ENCODE results near the gene USP19.

Gene USP19

GRCh38 chr3:49122451-49122850 lies 1.8 kb upstream of the USP19 start:
- Mint-ChIP-seq H3K27me3 (ENCODE audit: low read depth) (no peaks in the 10 kb centered on the region), H3K4me1 (ENCODE audit: low read depth) (peaks cover 11% of the 10 kb centered on the region), H3K27ac (peak overlapping the region; percentile 82), H3K9me3 (no peaks in the 10 kb centered on the region), H3K4me3 (no peak overlapping the region), H3K36me3 (ENCODE audit: low read depth) (peaks cover 8% of the 10 kb centered on the region)

GRCh38 chr3:49122022-49122421 lies 1.4 kb upstream of the USP19 start:
- H3K9me3 Mint-ChIP-seq: no peaks in the 10 kb centered on the region
- H3K4me3 Mint-ChIP-seq: no peak overlapping the region
- H3K27ac Mint-ChIP-seq: peak overlapping the region; percentile 82
- peaks cover 11% of the 10 kb centered on the region for H3K4me1 Mint-ChIP-seq (ENCODE audit: low read depth)
- H3K27me3 Mint-ChIP-seq (ENCODE audit: low read depth): no peaks in the 10 kb centered on the region
- peaks cover 8% of the 10 kb centered on the region for H3K36me3 Mint-ChIP-seq (ENCODE audit: low read depth)

GRCh38 chr3:49121132-49121736 lies 611 bp upstream of the USP19 start:
- H3K27me3 Mint-ChIP-seq (ENCODE audit: low read depth): no peaks in the 10 kb centered on the region
- H3K27ac Mint-ChIP-seq: peak overlapping the region; percentile 82
- H3K4me3 Mint-ChIP-seq: peak overlapping the region; percentile 46
- H3K9me3 Mint-ChIP-seq: no peaks in the 10 kb centered on the region
- H3K36me3 Mint-ChIP-seq (ENCODE audit: low read depth): peaks cover 8% of the 10 kb centered on the region
- peaks cover 11% of the 10 kb centered on the region for H3K4me1 Mint-ChIP-seq (ENCODE audit: low read depth)

- Mint-ChIP-seq H3K27me3 (ENCODE audit: low read depth) (no peaks in the 10 kb centered on the region), H3K27ac (peak overlapping the region; percentile 91), H3K9me3 (no peaks in the 10 kb centered on the region), H3K4me3 (peak overlapping the region; percentile 92), H3K4me1 (ENCODE audit: low read depth) (peaks cover 11% of the 10 kb centered on the region), H3K36me3 (ENCODE audit: low read depth) (peaks cover 15% of the 10 kb centered on the region)
Measured at GRCh38 chr3:49120096-49120437, 556 bp downstream of the USP19 start.

GRCh38 chr3:49119439-49119838 lies 1.2 kb downstream of the USP19 start:
- no peaks in the 10 kb centered on the region for H3K9me3 Mint-ChIP-seq
- H3K36me3 Mint-ChIP-seq (ENCODE audit: low read depth): peaks cover 15% of the 10 kb centered on the region
- no peak overlapping the region for H3K27ac Mint-ChIP-seq
- H3K4me1 Mint-ChIP-seq (ENCODE audit: low read depth): peaks cover 11% of the 10 kb centered on the region
- H3K27me3 Mint-ChIP-seq (ENCODE audit: low read depth): no peaks in the 10 kb centered on the region
- peak overlapping the region; percentile 92 for H3K4me3 Mint-ChIP-seq

- Mint-ChIP-seq H3K9me3 (no peaks in the 10 kb centered on the region), H3K4me3 (peak overlapping the region; percentile 34), H3K27ac (no peak overlapping the region), H3K27me3 (ENCODE audit: low read depth) (no peaks in the 10 kb centered on the region), H3K36me3 (ENCODE audit: low read depth) (peaks cover 15% of the 10 kb centered on the region), H3K4me1 (ENCODE audit: low read depth) (peaks cover 11% of the 10 kb centered on the region)
Measured at GRCh38 chr3:49119036-49119435, 1.6 kb downstream of the USP19 start.

GRCh38 chr3:49112262-49112661 lies 8.4 kb downstream of the USP19 start:
- H3K36me3 Mint-ChIP-seq (ENCODE audit: low read depth): peaks cover 36% of the 10 kb centered on the region
- no peak overlapping the region for H3K27ac Mint-ChIP-seq
- H3K4me3 Mint-ChIP-seq: no peak overlapping the region
- H3K4me1 Mint-ChIP-seq (ENCODE audit: low read depth): no peaks in the 10 kb centered on the region
- H3K27me3 Mint-ChIP-seq (ENCODE audit: low read depth): no peaks in the 10 kb centered on the region
- H3K9me3 Mint-ChIP-seq: no peaks in the 10 kb centered on the region

- H3K36me3 Mint-ChIP-seq (ENCODE audit: low read depth): peaks cover 37% of the 10 kb centered on the region
- no peaks in the 10 kb centered on the region for H3K9me3 Mint-ChIP-seq
- H3K4me3 Mint-ChIP-seq: no peak overlapping the region
- H3K4me1 Mint-ChIP-seq (ENCODE audit: low read depth): no peaks in the 10 kb centered on the region
- no peak overlapping the region for H3K27ac Mint-ChIP-seq
- no peaks in the 10 kb centered on the region for H3K27me3 Mint-ChIP-seq (ENCODE audit: low read depth)
Measured at GRCh38 chr3:49111347-49111746, 9.3 kb downstream of the USP19 start.

GRCh38 chr3:49110780-49111179 lies 9.8 kb downstream of the USP19 start:
- no peak overlapping the region for H3K4me3 Mint-ChIP-seq
- H3K27me3 Mint-ChIP-seq (ENCODE audit: low read depth): no peaks in the 10 kb centered on the region
- H3K9me3 Mint-ChIP-seq: no peaks in the 10 kb centered on the region
- H3K4me1 Mint-ChIP-seq (ENCODE audit: low read depth): no peaks in the 10 kb centered on the region
- H3K27ac Mint-ChIP-seq: no peak overlapping the region
- H3K36me3 Mint-ChIP-seq (ENCODE audit: low read depth): peaks cover 37% of the 10 kb centered on the region

- H3K4me1 Mint-ChIP-seq (ENCODE audit: low read depth): peaks cover 10% of the 10 kb centered on the region
- H3K27ac Mint-ChIP-seq: no peak overlapping the region
- H3K27me3 Mint-ChIP-seq (ENCODE audit: low read depth): no peaks in the 10 kb centered on the region
- H3K9me3 Mint-ChIP-seq: no peaks in the 10 kb centered on the region
- H3K4me3 Mint-ChIP-seq: no peak overlapping the region
- H3K36me3 Mint-ChIP-seq (ENCODE audit: low read depth): peaks cover 33% of the 10 kb centered on the region
Measured at GRCh38 chr3:49108346-49108745, 12.3 kb downstream of the USP19 start.

- Mint-ChIP-seq H3K9me3 (no peaks in the 10 kb centered on the region), H3K4me3 (peak within 1 kb of the TSS; percentile 97)
Measured at GRCh38 chr3:49104427-49105291, 16.0 kb downstream of the USP19 start, which contains the start of gene QARS1. TSS of gene QARS1 (minus strand) at chr3:49104757. CDS start at chr3:49104733, 24 bp downstream.

GRCh38 chr3:49104052-49104426 lies 16.6 kb downstream of the USP19 start:
- H3K27me3 Mint-ChIP-seq (ENCODE audit: low read depth): no peaks in the 10 kb centered on the region
- peak overlapping the region; percentile 94 for H3K27ac Mint-ChIP-seq
- H3K36me3 Mint-ChIP-seq (ENCODE audit: low read depth): peaks cover 32% of the 10 kb centered on the region

More at GRCh38 chr3:49104427-49105291, 16.0 kb downstream of the USP19 start, which contains the start of gene QARS1:
- Mint-ChIP-seq H3K27me3 (ENCODE audit: low read depth) (no peaks in the 10 kb centered on the region), H3K27ac (peak within 1 kb of the TSS; percentile 94), H3K36me3 (ENCODE audit: low read depth) (peaks cover 33% of the 10 kb centered on the region), H3K4me1 (ENCODE audit: low read depth) (peaks cover 12% of the 10 kb centered on the region)

GRCh38 chr3:49100046-49100615 lies 20.5 kb downstream of the USP19 start:
- Mint-ChIP-seq H3K4me3 (no peak overlapping the region), H3K27ac (no peak overlapping the region), H3K36me3 (ENCODE audit: low read depth) (peaks cover 39% of the 10 kb centered on the region), H3K9me3 (no peaks in the 10 kb centered on the region), H3K4me1 (ENCODE audit: low read depth) (peaks cover 16% of the 10 kb centered on the region), H3K27me3 (ENCODE audit: low read depth) (no peaks in the 10 kb centered on the region)

More at GRCh38 chr3:49104052-49104426, 16.6 kb downstream of the USP19 start:
- Mint-ChIP-seq H3K4me1 (ENCODE audit: low read depth) (peaks cover 14% of the 10 kb centered on the region), H3K4me3 (peak overlapping the region; percentile 97), H3K9me3 (no peaks in the 10 kb centered on the region)

GRCh38 chr3:49098910-49099630 lies 21.6 kb downstream of the USP19 start:
- H3K27ac Mint-ChIP-seq: peak overlapping the region; percentile 20
- peaks cover 18% of the 10 kb centered on the region for H3K4me1 Mint-ChIP-seq (ENCODE audit: low read depth)
- H3K36me3 Mint-ChIP-seq (ENCODE audit: low read depth): peaks cover 39% of the 10 kb centered on the region
- H3K9me3 Mint-ChIP-seq: no peaks in the 10 kb centered on the region
- no peaks in the 10 kb centered on the region for H3K27me3 Mint-ChIP-seq (ENCODE audit: low read depth)
- H3K4me3 Mint-ChIP-seq: no peak overlapping the region
